Glomerular endothelial cell (primary cell): ENCODE data around the gene ADAM10. TPM values are rescaled to one million over a fixed set of nuclear protein-coding genes. Genes with fewer than 3 reads are reported as not detected.

ENCODE experiments used
- DNase-seq: peaks from one replicate; pipeline ENCODE4 v3.0.0-alpha.2; 2011; ENCODE audit warnings: low read depth, low spot score; ENCODE audit errors: extremely low read depth
- total RNA-seq: library from RNA; depleted of rRNA; stranded (reverse); fragments of >200 nt; gene quantifications from 2 replicates; pipeline ENCODE4 v1.2.3, GENCODE V29; 2015

ADAM10 gene
- total RNA-seq, 1 donor from 2014 or later = 183 TPM

DNA sequence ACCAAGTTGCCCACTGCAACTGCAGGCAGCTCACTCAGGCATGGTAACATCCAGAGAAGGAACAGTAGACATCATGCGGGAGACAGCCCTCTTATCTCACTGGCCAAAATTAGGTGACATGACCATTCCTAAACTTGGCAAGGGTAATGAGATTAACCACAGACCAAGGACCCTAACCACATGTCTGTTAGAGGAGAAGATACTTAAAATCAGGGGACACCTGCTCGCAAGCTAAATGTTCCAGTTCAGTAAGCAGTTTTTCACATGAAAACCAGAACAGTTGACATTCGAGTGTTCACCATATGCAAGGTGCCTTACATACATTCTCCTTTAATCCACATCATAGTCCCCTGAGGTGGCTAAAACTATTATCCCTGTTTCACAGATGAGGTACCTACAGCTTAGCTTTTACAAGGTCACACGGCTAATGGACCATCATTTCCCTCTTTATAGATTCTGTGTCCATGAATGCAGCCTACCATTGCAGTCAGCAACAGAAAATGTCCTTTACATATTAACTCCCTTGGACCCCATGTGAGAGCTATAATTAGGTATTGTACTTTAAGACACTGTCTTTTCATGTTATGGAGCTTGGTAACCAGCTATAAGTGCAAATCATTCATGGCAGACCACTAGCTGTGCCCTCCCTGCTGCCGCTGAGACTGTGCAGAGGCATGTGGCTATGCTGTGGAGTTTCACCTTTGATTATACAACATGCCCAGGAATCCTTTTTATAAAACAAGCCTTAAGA is 163.6 kb downstream of the ADAM10 start:
- no peak for DNase-seq

GRCh38 chr15:58584789-58585461 is 164.6 kb downstream of the ADAM10 start:
- no peak for DNase-seq

GRCh38 chr15:58583171-58583908 is 166.2 kb downstream of the ADAM10 start:
- DNase-seq = no peak

DNA sequence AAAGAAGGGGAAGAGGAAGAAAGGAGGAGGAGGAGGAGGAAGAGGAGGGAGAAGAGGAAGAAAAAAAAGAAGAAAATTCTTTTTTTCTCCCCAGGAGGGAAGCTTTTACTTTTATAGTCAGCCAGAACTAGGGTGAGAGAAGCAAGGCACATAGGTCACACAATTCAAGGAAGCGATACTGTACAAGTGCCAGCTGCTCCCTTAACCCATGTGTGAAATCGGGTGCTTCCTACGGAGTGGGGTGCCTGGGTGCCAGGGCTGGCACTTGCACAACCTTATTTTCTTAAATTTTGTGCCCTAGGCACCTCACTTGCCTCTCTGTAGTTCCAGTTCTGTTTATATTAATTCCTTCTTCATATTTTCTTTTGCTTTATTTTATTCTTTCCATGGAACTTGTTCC is 167.3 kb downstream of the ADAM10 start:
- DNase-seq = no peak

DNA sequence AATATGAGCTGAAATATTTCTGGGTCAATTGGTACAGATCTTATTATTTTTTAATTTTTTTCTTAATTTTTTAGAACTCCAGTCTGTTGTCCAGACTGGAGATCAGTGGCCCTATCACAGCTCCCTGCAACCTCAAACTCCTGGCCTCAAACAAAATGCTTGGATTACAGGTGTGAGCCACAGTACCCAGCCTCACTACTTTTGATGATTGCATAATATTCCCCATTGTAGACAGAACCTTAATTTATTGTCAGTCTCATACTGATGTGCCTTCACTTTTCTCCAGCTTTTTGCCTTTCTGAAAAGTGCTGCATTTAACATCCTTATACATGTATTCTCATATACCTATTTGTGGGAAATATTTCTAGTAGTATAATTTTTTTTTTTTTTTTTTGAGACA is 172.8 kb downstream of the ADAM10 start:
- no peak for DNase-seq

DNA sequence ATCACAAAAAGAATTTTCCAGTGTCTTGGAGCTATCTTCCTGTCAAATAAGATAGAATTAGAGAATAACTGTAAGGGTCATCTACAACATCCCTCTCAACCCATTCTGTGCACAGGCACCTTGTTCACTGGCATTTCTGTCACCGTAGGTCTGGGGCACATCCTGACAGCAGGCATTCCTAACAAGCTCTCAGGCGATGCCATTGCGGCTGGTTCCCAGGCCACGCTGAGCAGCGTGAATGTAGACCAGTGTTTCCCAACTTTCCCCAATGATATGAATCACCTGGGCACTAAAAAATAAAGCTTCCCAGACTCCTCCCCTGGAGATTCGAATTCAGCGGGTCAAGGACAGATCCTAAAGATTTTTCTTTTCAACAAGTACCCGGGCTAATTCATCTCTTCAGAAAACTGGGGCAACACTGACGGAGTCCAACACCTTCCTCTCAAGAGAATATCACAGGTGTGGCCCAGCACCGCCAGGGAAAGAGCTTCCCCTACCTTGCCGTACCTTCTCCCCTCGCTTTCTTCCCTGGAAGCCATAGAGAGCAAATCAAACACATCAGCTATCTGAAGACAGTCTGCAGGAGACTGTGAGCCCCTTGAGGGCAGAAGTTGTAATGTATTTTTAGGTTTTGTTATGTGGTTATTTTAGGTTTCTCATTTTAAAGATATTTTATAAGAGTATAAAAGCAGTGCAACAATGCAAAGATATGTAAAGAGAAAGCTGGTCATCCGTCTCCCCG is 174.3 kb downstream of the ADAM10 start:
- DNase-seq = no peak

- DNase-seq = no peak
Observed at GRCh38 chr15:58574631-58575030, 174.9 kb downstream of the ADAM10 start.

GRCh38 chr15:58573270-58573669 is 176.2 kb downstream of the ADAM10 start:
- DNase-seq = no peak

- DNase-seq = no peak
Observed at GRCh38 chr15:58572521-58572920, 177.0 kb downstream of the ADAM10 start.

GRCh38 chr15:58571491-58571890 is 178.0 kb downstream of the ADAM10 start:
- DNase-seq = no peak

GRCh38 chr15:58569455-58569854 is 180.1 kb downstream of the ADAM10 start:
- no peak for DNase-seq

DNA sequence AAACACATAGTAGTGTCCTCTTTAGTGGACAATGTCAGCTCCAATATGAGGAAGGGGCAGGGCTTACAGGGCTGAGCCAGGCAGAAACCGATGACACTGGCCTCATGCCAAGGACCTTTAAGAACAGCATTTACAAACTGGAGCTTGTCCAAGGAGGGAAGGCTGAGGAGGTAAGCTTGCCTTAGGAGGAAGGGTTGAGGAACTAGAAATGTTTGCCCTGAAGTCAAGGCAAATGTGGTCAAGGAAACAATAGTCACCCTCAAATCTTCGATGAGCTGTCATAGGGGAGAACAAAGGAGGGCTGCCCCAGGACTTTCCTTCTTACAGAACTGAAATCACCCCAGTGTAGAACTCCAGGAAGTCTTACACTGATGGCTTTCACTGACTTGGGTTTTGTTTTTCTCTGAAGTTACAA is 181.3 kb downstream of the ADAM10 start:
- no peak for DNase-seq

DNA sequence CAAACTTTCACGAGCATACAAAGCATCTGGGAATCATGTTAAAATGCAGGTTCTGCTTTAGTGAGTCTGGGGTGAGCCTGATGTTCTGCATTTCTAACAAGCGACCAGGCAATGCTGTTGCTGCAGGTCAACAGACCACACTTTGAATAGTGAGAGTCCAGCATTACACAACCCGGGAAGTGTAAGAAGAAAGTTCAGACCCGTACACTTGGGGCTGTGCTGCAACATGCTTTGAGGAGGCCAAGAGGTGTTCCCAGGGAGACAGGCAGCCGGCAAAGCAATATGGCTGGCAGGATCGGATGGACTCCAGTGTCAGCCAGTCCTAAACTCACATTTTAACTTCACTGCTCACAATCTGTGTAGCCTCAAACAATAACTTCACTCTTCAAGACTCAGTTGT is 183.5 kb downstream of the ADAM10 start:
- no peak for DNase-seq

- no peak for DNase-seq
Observed at GRCh38 chr15:58565619-58566018, 183.9 kb downstream of the ADAM10 start.

- no peak for DNase-seq
Observed at GRCh38 chr15:58564981-58565380, 184.5 kb downstream of the ADAM10 start.

GRCh38 chr15:58562135-58562534 is 187.4 kb downstream of the ADAM10 start:
- no peak for DNase-seq

DNA sequence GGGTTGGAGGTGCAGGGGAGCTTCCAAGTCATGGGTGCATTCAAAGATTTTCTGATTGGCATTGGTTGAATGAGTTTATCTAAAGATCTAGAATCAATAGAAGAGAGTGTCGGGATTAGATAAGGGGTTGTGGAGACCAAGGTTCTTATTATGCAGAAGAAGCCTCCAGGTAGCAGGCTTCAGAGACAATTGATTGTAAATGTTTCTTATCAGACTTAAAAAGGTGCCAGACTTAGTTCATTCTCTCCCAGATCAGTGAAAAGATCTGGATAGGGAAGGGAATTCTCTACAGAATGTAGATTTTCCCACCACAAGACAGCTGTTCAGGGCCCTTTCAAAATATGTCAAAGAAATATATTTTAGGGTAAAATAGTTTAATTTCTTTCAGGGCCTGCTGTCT is 188.2 kb downstream of the ADAM10 start:
- no peak for DNase-seq

DNA sequence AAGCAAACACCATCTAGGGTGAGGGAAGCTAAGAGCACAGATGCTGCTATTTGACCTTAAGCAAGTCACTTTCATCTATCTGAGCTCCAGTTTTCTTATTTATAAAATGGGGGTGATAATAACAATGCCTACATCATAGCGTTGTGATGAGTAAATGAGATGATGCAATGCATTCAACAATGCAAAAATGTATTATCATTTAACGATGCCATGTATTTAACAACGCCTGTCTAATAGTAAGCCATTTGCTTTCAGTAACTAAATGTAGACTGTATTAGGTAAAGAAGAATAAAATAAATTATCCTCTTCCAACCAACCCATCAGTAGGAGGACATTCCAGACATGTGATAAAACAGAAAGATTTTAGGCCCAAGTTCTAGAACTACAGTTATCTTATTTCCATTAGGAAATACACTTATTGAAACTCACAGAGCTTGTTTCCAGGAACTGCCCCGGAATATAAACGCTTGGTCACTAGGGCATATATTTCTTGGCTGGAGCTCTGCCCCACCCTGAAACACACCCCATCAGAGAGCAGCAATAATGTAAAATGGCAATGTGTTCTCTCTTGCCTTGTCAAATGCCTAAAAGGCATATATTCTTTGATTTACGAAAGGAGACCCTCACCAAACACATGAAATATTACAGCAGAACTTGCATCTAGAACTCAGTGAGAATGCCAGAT is 189.5 kb downstream of the ADAM10 start:
- no peak for DNase-seq

DNA sequence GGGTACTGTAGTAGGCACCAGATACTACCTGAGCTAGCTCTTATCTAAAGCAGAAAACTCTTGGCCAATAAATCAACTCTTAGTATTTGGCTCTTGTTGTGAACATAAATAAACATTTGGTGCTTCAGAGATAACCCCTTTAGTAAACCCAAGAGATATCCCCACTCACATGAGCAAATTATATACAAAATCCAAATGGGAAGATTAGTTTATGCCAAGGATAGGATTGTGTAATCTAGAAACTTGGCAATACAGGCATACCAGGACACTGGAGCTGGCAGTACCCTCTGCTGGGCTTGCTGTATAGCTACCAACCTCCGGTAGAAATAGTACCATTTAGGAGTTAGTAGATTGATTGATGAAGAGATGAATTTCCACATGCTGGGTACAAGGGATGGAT is 190.7 kb downstream of the ADAM10 start:
- DNase-seq = no peak

GRCh38 chr15:58556541-58556940 is 193.0 kb downstream of the ADAM10 start:
- no peak for DNase-seq

GRCh38 chr15:58556028-58556361 is 193.5 kb downstream of the ADAM10 start:
- no peak for DNase-seq
